ENCODE results near the gene RPLP2. TPM values are rescaled to one million over a fixed set of nuclear protein-coding genes. Genes with fewer than 3 reads are reported as not detected.

RPLP2 gene
- polyA plus RNA-seq, 1 donor (not counting 4 experiments of a cell fraction or from before 2014, with no cell fraction given) = 632 TPM

GRCh38 chr11:837990-838307 is 28.2 kb downstream of the RPLP2 start:
- dilution Hi-C loops (cut with MboI; ENCODE audit: extremely low pct_ligation_motif_present, low sequenced_read_pairs) = no loop called here
- H3K4me1 ChIP-seq (ENCODE audit: control insufficient read depth, extremely low read depth, insufficient read depth, low read length) = peaks cover 35% of the 10 kb centered on the region
- no peak overlapping the region for H3K4me2 ChIP-seq (ENCODE audit: control insufficient read depth, extremely low read depth, insufficient read depth, low read depth, low read length)
- DNase-seq (ENCODE audit: low read depth, low spot score) (no peak), FAIRE-seq (no peak)
- no peaks in the 10 kb centered on the region for H3K27me3 ChIP-seq (ENCODE audit: control insufficient read depth, extremely low read depth, insufficient read depth, low read length)
- no peaks in the 10 kb centered on the region for H3K9me3 ChIP-seq (ENCODE audit: control insufficient read depth, low read depth, low read length)
- H4K20me1 ChIP-seq (ENCODE audit: control insufficient read depth, extremely low read depth, insufficient read depth, low read length) = peaks cover 21% of the 10 kb centered on the region
- TF ChIP-seq EZH2 (IDR thresholded peaks at IDR 0.05; ENCODE audit: low read length) = no peak
- H3K27ac ChIP-seq (ENCODE audit: control insufficient read depth, insufficient read depth, low read length) = no peak overlapping the region
- H3K9ac ChIP-seq (ENCODE audit: control insufficient read depth, extremely low read depth, insufficient read depth, low read length) = no peak overlapping the region
- peaks cover 3% of the 10 kb centered on the region for H3K9me1 ChIP-seq (ENCODE audit: control insufficient read depth, extremely low read depth, insufficient read depth, low read length)
- H3K79me2 ChIP-seq (ENCODE audit: control insufficient read depth, insufficient read depth, low read length) = peaks cover 73% of the 10 kb centered on the region
- H2AFZ ChIP-seq (ENCODE audit: control insufficient read depth, low read length) = no peak overlapping the region
- H3K4me3 ChIP-seq (ENCODE audit: control insufficient read depth in 2 of 3, extremely low read depth in 1 of 3, insufficient read depth in 2 of 3, low read depth in 1 of 3, low read length in 3 of 3) = no peak overlapping the region
- H3K36me3 ChIP-seq (ENCODE audit: control insufficient read depth in 2 of 2, extremely low read depth in 1 of 2, insufficient read depth in 2 of 2, low read length in 2 of 2) = peaks cover 28 to 30% of the 10 kb centered on the region in 2 experiments

GRCh38 chr11:838441-839279 is 28.9 kb downstream of the RPLP2 start:
- peak in 1 of 3 experiments; percentile 42 for TF ChIP-seq CTCF (optimal IDR thresholded peaks at IDR 0.05 in 1 of 3, IDR thresholded peaks at IDR 0.05 in 1 of 3, conservative IDR thresholded peaks at IDR 0.05 in 1 of 3; ENCODE audit: extremely low read depth in 1 of 3, insufficient read depth in 2 of 3, low read length in 3 of 3)
- TF ChIP-seq EZH2 (IDR thresholded peaks at IDR 0.05; ENCODE audit: low read length) = no peak
- peaks cover 70% of the 10 kb centered on the region for H3K79me2 ChIP-seq (ENCODE audit: control insufficient read depth, insufficient read depth, low read length)
- peaks cover 35% of the 10 kb centered on the region for H3K4me1 ChIP-seq (ENCODE audit: control insufficient read depth, extremely low read depth, insufficient read depth, low read length)
- H3K36me3 ChIP-seq (ENCODE audit: control insufficient read depth in 2 of 2, extremely low read depth in 1 of 2, insufficient read depth in 2 of 2, low read length in 2 of 2) = peaks cover 28 to 30% of the 10 kb centered on the region in 2 experiments
- H4K20me1 ChIP-seq (ENCODE audit: control insufficient read depth, extremely low read depth, insufficient read depth, low read length) = peaks cover 21% of the 10 kb centered on the region
- peak overlapping the region; percentile 15 for H3K9ac ChIP-seq (ENCODE audit: control insufficient read depth, extremely low read depth, insufficient read depth, low read length)
- FAIRE-seq (no peak), DNase-seq (ENCODE audit: low read depth, low spot score) (no peak)
- peaks cover 3% of the 10 kb centered on the region for H3K9me1 ChIP-seq (ENCODE audit: control insufficient read depth, extremely low read depth, insufficient read depth, low read length)
- H3K27me3 ChIP-seq (ENCODE audit: control insufficient read depth, extremely low read depth, insufficient read depth, low read length) = no peaks in the 10 kb centered on the region
- no peak overlapping the region for H3K4me2 ChIP-seq (ENCODE audit: control insufficient read depth, extremely low read depth, insufficient read depth, low read depth, low read length)
- no peak overlapping the region for H3K27ac ChIP-seq (ENCODE audit: control insufficient read depth, insufficient read depth, low read length)
- H2AFZ ChIP-seq (ENCODE audit: control insufficient read depth, low read length) = no peak overlapping the region
- no peaks in the 10 kb centered on the region for H3K9me3 ChIP-seq (ENCODE audit: control insufficient read depth, low read depth, low read length)
- dilution Hi-C loops (cut with MboI; ENCODE audit: extremely low pct_ligation_motif_present, low sequenced_read_pairs) = no loop called here
- no peak overlapping the region for H3K4me3 ChIP-seq (ENCODE audit: control insufficient read depth in 2 of 3, extremely low read depth in 1 of 3, insufficient read depth in 2 of 3, low read depth in 1 of 3, low read length in 3 of 3)
